Stimulated activated naive CD8-positive, alpha-beta T cell treated with anti-CD3 and anti-CD28 coated beads, Interleukin-15, amount 100 ng/mL, for 72 hours (primary cell): ENCODE results near the gene TMEFF2.

ENCODE experiments used
- ATAC-seq: fragments of 150-1000 bp; cut with Tn5 transposase; 2 replicates; pipeline ENCODE4 v1.10.0; 2021; ENCODE audit warnings: mild to moderate bottlenecking, moderate library complexity
- DNase-seq, 2 donors: peaks; one replicate each; pipeline ENCODE4 v3.0.0; 2021 to 2022
- H3K27ac Mint-ChIP-seq, 2 donors: one replicate each; pipeline ENCODE4 v1.8.0; 2022; ENCODE audit warnings: mild to moderate bottlenecking in 2 of 2, mixed read lengths in 2 of 2, moderate library complexity in 2 of 2
- H3K27me3 Mint-ChIP-seq: one replicate; pipeline ENCODE4 v1.8.0; 2022; ENCODE audit warnings: mixed read lengths
- H3K4me1 Mint-ChIP-seq: one replicate; pipeline ENCODE4 v1.8.0; 2022; ENCODE audit warnings: mild to moderate bottlenecking, mixed read lengths
- H3K4me3 Mint-ChIP-seq, 2 donors: one replicate each; pipeline ENCODE4 v1.8.0; 2022; ENCODE audit warnings: mild to moderate bottlenecking in 2 of 2, mixed read lengths in 2 of 2, moderate library complexity in 1 of 2
- H3K9me3 Mint-ChIP-seq, 2 donors: one replicate each; pipeline ENCODE4 v1.8.0; 2022; ENCODE audit warnings: mixed read lengths in 2 of 2

TMEFF2 gene

DNA sequence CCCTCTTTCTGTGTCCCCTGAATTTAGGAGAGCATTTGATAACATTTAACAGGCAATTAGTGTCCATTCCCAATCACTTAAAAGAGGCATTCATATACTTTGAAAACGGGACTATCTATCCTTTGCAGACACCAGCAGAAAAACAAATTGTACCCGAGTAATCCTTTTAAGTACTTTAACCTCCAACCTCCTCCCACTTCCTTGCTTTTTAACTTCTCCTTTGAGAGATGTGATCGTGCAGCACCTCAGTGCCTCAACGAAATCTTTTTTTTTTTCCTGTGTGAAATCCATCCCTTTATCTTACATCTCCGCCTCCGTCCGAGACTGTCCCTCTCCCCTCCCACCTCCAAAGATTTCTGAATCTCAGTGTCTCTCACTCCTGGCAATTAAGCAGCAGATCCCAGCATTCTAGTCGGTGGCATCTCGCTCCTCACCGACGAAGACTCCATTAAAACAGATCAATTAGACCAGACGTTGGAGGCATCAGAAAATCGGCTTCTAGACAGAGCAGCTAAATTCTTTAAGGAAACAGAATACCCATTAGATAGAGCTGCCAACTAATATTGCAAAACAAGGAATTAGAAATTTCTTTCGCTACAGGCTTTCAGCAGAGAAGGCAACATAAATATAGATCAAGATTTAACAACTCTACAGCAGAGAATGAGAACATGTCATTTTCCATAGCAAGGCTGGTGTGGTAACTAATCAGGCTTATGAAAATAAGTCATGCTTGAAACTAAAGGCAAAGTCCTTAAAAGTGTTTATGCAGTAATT, 1.9 kb upstream of the TMEFF2 start:
- no peak for DNase-seq
- H3K4me3 Mint-ChIP-seq: peak overlapping the region; percentile 80 to 93
- H3K27ac Mint-ChIP-seq: no peak overlapping the region
- H3K4me1 Mint-ChIP-seq: peaks cover 32% of the 10 kb centered on the region
- H3K27me3 Mint-ChIP-seq: peaks cover 55% of the 10 kb centered on the region
- no peaks in the 10 kb centered on the region for H3K9me3 Mint-ChIP-seq
- no peak for ATAC-seq

DNA sequence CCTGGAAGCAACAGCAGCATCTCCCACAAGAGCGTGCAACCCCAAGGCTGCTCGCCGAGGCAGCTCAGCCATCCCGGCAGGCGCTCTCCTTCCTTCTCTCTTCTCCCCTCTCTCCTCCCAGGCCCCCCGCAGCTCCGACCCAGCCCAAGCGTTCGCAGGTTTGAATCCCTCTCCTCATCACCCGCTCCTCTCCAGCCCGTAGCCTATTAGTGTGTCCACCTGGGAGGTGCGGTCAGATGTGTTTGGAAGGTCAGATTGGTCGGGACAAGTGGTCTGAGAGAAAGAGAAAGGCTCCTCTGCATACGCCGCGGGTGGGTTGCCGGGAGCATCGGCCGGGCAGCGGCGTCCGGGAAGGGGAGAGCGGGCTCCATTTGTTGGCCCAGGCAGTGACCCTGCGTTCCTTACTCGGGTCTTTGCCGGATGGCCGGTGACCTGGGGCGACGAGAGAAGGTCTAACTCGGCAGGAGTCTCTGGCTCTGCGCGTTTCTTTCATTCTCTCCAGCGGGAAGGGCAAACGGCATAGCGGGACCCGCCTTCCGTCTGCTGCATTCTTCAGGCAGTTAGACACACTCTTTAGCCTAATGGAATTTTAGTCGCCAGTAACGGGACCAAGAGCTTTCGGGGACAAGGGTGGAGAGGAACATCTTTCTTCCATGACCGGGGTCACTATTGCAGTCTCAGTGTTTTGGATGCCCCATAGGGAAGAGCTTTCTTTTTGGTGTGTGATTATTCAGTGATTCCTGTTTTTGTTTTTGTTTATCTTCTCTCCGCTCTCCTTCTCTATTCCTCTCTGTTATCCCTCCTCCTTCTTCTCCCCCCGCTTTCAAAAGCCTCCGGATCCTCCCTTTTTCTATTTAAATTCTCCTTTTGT, 1.1 kb upstream of the TMEFF2 start:
- Mint-ChIP-seq H3K4me3 (peak overlapping the region; percentile 80 to 93), H3K4me1 (peaks cover 32% of the 10 kb centered on the region), H3K27me3 (peaks cover 61% of the 10 kb centered on the region), H3K27ac (no peak overlapping the region), H3K9me3 (no peaks in the 10 kb centered on the region)
- DNase-seq (peak in 1 of 2 donors; percentile 5), ATAC-seq (peak; percentile 41)

DNA sequence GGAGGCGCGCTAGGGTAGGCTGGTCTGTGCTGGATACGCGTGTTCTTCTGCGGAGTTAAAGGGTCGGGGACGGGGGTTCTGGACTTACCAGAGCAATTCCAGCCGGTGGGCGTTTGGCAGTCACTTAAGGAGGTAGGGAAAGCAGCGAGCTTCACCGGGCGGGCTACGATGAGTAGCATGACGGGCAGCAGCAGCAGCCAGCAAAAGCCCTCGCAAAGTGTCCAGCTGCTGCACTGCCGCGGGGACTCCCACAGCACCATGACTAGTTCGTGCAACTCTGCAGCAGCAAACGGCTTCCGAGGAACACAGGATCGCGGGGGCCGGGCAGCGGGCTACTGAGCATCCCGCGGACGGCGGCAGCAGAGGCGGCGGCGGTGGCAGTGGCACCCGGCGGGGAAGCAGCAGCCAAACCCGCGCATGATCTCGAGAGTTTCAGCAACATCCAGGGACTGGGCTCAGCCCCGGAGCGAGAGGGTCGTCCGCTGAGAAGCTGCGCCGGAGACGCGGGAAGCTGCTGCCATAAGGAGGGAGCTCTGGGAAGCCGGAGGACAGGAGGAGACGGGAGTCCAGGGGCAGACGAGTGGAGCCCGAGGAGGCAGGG, 368 bp downstream of the TMEFF2 start:
- Mint-ChIP-seq H3K9me3 (no peaks in the 10 kb centered on the region), H3K4me1 (peaks cover 32% of the 10 kb centered on the region), H3K4me3 (peak overlapping the region; percentile 80 to 93), H3K27me3 (peaks cover 70% of the 10 kb centered on the region), H3K27ac (peak overlapping the region in 1 of 2 donors; percentile 54)
- ATAC-seq (peak; percentile 62), DNase-seq (peak in 1 of 2 donors; percentile 28)

DNA sequence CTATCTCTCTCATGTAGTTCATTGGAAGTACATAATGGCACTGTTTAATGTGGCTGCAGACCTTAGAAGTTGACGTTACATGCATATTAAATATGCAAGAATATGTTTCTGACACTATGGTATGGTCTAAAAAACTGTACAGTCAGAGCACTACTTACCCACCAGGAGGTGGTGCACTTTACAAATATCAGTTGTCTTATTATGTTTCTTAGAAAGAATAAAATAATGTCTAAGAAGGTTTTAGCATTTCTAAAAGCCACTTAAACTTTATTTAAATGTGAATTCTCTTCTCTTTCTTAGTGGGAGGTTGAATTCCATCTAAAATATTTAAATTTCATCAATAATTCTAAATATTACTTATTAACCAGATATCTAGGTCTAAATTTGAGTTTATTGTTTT, 4.3 kb downstream of the TMEFF2 start:
- Mint-ChIP-seq H3K9me3 (no peaks in the 10 kb centered on the region), H3K4me3 (no peak overlapping the region), H3K4me1 (peaks cover 18% of the 10 kb centered on the region), H3K27ac (no peak overlapping the region), H3K27me3 (peaks cover 54% of the 10 kb centered on the region)
- DNase-seq: no peak
- no peak for ATAC-seq

DNA sequence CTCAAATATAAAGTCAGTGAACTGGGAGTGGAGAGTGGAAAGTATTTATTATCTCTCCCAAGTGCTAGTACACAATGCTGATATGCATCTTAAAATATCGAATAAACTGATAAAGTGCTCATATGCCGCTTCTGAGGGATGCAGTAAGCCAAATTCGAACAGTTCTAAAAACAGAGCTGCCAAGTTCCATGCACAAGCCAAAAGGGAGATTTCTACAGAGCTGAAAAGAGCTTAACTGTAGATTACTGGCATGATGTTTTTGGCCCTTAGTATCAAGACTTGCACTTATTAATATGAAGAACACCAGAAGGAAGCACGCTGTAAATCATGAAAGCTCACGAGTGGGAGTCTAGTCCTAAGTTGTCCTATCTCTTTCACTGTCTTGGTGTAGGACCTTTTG, 7.9 kb downstream of the TMEFF2 start:
- ATAC-seq (no peak), DNase-seq (no peak)
- no peak overlapping the region for H3K27ac Mint-ChIP-seq
- no peaks in the 10 kb centered on the region for H3K4me1 Mint-ChIP-seq
- peaks cover 17% of the 10 kb centered on the region for H3K27me3 Mint-ChIP-seq
- no peaks in the 10 kb centered on the region for H3K9me3 Mint-ChIP-seq
- no peak overlapping the region for H3K4me3 Mint-ChIP-seq

DNA sequence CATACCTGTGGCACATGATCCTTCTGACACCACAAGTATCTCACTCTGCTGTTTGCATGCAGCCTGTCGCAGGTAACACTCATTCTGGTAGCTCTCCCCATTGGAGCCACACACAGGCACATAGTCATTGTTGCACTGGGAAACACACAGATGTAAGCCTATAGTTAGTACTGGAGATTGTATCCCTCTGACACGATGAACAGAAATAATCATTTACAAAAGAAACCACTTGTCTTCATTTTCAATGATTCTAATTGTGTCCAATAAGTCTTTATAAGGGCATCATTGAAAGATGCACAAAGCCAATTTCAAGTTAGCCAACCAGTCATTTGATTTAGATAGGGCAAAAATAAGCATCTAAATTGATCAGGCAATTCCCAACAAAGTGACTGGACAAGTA, 10.4 kb downstream of the TMEFF2 start:
- no peak overlapping the region for H3K4me3 Mint-ChIP-seq
- no peaks in the 10 kb centered on the region for H3K27me3 Mint-ChIP-seq
- DNase-seq: no peak
- no peaks in the 10 kb centered on the region for H3K4me1 Mint-ChIP-seq
- ATAC-seq: no peak
- no peak overlapping the region for H3K27ac Mint-ChIP-seq
- H3K9me3 Mint-ChIP-seq: no peaks in the 10 kb centered on the region

DNA sequence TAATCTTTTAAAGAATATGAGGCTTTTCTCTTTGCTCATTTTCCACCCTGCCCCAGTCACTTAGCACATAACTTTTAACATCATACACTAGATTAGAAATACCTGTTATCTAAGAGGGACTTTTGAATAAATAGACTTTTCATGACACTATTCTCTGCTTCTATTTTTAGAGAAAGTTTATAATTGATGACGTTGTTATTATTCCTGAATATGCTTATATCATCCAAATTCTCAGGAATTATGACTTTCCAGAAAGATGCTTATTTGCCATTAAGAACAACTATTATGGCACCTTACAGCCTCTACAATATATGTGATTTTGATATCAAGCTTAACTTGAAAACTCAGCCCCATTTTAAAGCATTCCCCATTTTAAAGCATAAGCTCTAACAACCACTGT, 11.4 kb downstream of the TMEFF2 start:
- Mint-ChIP-seq H3K4me3 (no peak overlapping the region), H3K27me3 (no peaks in the 10 kb centered on the region), H3K9me3 (no peaks in the 10 kb centered on the region), H3K4me1 (no peaks in the 10 kb centered on the region), H3K27ac (no peak overlapping the region)
- ATAC-seq (no peak), DNase-seq (no peak)

DNA sequence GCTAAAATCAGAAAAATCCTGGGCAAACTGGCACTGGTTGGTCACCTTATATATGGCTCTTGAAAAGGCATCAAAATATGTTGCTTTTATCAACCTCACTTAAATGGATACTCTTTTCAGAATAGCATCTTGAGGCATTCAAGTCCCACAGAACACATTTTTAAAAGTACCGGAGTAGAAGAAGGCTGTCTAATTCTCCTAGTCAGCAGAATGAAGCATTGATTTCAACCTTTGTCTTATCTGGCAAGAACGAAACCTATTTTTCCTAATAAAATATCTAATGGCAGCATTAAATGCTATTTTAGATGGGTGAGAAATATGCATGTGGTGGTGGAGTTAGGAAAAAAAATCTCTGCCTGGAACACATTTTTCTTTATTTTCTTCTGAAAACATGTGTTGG, 27.8 kb downstream of the TMEFF2 start:
- DNase-seq (no peak), ATAC-seq (no peak)
- H3K4me3 Mint-ChIP-seq: no peak overlapping the region
- no peaks in the 10 kb centered on the region for H3K9me3 Mint-ChIP-seq
- peaks cover 8% of the 10 kb centered on the region for H3K27me3 Mint-ChIP-seq
- peaks cover 3% of the 10 kb centered on the region for H3K4me1 Mint-ChIP-seq
- H3K27ac Mint-ChIP-seq: no peak overlapping the region

DNA sequence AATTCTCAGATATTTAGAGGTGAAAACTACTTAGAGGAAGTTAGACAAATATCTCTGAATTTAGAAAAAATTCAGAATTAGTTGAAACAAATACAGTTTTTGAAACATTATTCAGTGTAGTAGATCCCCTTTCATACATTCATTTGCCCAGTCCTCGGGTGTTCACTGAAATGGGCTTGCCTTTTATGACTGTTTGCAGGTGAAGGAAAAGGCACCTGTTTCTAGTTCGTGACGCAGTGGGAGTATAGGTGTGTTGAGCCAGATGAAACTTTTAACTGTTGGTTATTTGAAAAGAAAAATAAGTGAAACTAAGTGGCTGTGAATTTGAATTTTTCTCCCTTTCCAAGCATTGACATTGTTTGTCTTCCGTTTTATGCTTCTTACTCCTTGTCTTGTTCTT, 28.9 kb downstream of the TMEFF2 start:
- no peak overlapping the region for H3K27ac Mint-ChIP-seq
- H3K4me3 Mint-ChIP-seq: no peak overlapping the region
- peaks cover 10% of the 10 kb centered on the region for H3K4me1 Mint-ChIP-seq
- H3K9me3 Mint-ChIP-seq: no peaks in the 10 kb centered on the region
- no peak for ATAC-seq
- H3K27me3 Mint-ChIP-seq: no peaks in the 10 kb centered on the region
- DNase-seq: no peak

DNA sequence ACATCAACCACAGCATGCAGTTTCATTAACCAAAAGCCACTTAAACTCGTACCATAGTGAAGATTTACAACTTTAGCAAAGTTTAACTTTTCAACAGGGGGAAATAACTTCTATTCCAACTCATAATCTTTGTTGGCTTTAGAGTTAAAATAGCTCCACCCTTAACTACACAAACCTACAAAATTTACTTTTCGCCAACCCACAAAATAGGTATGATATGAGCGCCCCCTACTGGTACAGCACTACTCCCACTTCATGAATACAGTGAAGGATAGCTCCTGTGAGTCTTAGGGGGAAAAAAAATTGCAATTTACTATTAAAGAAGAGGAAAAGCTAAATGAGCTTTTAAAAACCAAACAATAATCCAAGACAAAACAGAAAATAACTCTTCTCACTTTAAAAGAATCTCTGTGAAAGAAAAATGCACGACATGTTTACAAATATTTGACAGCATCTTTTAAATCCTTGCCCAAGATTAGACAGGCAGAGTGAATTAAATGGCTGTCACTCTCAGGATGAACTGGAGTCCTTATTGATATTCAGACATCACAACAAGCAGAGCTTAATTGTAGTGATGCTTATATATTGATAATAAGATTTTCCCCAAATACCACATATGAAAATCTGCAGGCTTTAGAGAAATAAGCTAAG, 32.2 kb downstream of the TMEFF2 start:
- ATAC-seq (peak; percentile 78), DNase-seq (peak; percentile 56 to 58)
- Mint-ChIP-seq H3K4me1 (peaks cover 10% of the 10 kb centered on the region), H3K9me3 (no peaks in the 10 kb centered on the region), H3K27ac (no peak overlapping the region), H3K27me3 (no peaks in the 10 kb centered on the region), H3K4me3 (no peak overlapping the region)

DNA sequence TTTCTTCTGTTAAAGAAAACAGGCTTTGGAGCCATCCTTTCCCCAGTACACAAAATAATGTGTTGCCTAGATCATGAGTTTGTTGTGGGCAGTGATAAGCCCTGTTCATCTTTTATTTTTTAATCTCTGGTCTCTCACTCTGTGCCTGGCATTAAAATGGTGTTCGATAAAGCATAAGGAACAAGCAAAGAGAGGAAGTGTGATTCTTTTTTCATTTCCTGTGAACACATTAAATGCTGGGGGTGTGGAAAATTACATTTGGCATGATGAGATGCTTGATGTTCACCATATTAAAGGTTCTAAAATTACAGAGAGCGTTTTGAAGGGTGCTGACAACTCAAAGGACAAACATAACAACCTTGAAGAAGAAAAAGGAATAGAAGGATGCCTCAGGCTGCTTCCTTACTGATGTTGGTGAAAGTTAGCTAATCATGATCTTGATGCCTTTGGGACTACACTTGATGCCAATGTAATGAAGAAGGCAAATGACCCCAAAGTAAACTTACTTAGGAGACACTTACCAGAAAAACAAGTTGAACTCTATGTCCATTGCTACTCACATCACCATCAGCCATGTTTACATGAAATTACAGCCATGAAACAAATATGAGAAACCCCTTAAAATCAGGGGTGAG, 33.0 kb downstream of the TMEFF2 start:
- Mint-ChIP-seq H3K27me3 (no peaks in the 10 kb centered on the region), H3K4me1 (peaks cover 10% of the 10 kb centered on the region), H3K9me3 (no peaks in the 10 kb centered on the region), H3K4me3 (no peak overlapping the region), H3K27ac (no peak overlapping the region)
- ATAC-seq: no peak
- DNase-seq: no peak

DNA sequence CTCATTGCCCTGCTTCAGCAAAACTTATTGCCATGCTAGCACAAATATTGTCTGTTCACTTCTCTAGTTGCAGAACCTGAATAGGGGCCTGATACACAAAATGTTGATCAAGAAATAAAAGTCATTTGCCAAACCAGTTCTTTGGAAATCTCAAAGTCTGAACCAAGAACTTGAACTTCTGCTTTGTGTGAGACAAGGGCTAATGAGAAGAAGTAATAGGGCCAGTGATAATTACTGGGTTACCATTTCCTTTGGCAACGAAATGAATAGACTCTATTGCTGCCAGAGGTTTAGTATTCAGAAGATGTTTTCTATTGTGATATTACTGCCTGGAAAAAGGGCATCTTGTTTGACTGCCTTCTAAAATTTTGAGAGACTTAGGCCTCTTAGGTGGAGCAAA, 35.0 kb downstream of the TMEFF2 start:
- Mint-ChIP-seq H3K9me3 (no peaks in the 10 kb centered on the region), H3K4me3 (no peak overlapping the region), H3K27me3 (no peaks in the 10 kb centered on the region), H3K27ac (no peak overlapping the region), H3K4me1 (peaks cover 10% of the 10 kb centered on the region)
- DNase-seq: no peak
- no peak for ATAC-seq

DNA sequence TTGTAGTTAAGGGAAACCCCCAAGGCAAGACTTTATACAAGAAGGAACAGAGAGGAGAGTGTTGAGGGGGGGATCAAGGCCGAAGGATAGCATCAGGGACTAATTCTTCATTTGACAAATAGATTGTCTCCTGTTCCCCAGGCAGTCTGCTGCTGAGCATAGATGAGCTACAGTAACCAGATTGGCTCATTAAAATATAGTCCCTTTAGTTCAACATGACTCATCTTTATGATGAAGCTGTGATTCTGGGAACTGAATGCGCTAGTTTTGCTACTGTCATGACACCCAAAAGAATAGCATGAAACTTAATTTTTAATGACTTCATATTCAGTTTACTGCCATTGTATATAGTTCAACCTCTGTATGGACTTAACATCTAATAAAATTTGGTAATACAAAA, 35.5 kb downstream of the TMEFF2 start:
- Mint-ChIP-seq H3K4me3 (no peak overlapping the region), H3K27me3 (no peaks in the 10 kb centered on the region), H3K27ac (no peak overlapping the region), H3K9me3 (no peaks in the 10 kb centered on the region), H3K4me1 (peaks cover 10% of the 10 kb centered on the region)
- ATAC-seq: no peak
- no peak for DNase-seq

DNA sequence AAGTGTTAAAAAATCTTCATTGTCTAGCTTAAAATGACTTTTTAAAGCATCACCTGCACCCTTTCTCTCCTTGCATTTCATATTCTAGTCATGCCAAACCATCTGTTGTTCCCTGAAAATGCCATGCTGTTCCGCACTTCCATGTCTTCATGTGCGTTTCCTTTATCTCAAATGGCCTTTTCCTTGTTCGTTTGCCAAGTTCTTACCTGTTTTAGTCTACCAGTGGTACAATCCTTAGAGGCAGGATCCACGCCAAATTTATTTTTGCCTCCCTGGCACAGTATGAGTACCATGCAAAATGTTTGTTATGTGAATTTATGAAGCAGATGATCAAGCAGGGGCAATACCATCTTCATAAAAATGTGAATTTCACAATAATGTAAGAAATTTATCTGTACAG, 37.0 kb downstream of the TMEFF2 start:
- no peak for DNase-seq
- Mint-ChIP-seq H3K4me3 (no peak overlapping the region), H3K27me3 (no peaks in the 10 kb centered on the region), H3K4me1 (peaks cover 10% of the 10 kb centered on the region), H3K9me3 (no peaks in the 10 kb centered on the region), H3K27ac (peak overlapping the region in 1 of 2 donors; percentile 30)
- no peak for ATAC-seq

DNA sequence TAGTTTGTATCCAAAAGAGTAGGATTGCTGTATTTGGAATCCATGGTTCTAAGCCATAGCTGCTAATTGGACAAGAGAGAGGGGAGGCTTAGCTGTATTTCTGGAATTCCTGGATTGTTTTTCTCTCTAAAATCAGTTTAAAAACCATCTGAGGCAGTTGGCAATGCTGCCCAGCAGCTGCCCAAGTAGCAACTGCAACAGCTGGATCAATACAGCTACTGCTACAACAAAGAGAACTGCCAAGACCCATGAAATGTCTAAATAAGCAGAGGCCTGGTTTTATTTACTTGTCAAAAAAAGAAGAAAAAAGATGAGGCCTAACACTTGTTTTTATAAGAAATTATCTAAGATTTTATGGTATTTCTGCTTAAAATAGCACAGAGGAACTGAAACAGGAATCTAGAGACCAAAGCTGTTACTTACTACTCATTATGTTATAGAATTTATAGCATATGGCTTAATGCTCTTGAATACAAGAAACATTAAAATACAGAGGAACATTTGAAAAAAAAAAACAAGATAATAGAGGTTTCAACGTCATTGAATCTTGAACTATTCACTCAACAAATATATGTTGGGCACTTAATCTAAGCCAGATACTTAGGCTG, 39.1 kb downstream of the TMEFF2 start:
- ATAC-seq (no peak), DNase-seq (no peak)
- Mint-ChIP-seq H3K9me3 (no peaks in the 10 kb centered on the region), H3K4me3 (no peak overlapping the region), H3K27me3 (no peaks in the 10 kb centered on the region), H3K27ac (no peak overlapping the region), H3K4me1 (no peaks in the 10 kb centered on the region)
